DND-41 (cell line): ENCODE measurements around the gene TRAPPC14.
"Not testable (repeated sequence)": the region's sequence is repeated elsewhere in the genome, so short reads cannot be mapped to it uniquely, and the experiment has no call there.

ENCODE experiments used
- ATAC-seq: fragments of 200-7000 bp; cut with Tn5 transposase; 3 replicates; pipeline ENCODE4 v1.9.1; 2021; ENCODE audit warnings: low read depth; ENCODE audit not compliant: insufficient read depth
- DNase-seq: peaks from one replicate; pipeline ENCODE4 v3.0.0-alpha.2; 2020
- H2AFZ ChIP-seq: 2 replicates; pipeline ENCODE4 v1.6.0; 2012; ENCODE audit warnings: low read depth, low read length
- H3K27ac ChIP-seq: 2 replicates; pipeline ENCODE4 v1.5.1; 2012; ENCODE audit warnings: low read length, inconsistent platforms
- H3K27me3 ChIP-seq: fragments of 200-600 bp; sonication (generic); 2 replicates; pipeline ENCODE4 v1.6.0; 2012; ENCODE audit warnings: low read length, mild to moderate bottlenecking, inconsistent platforms; ENCODE audit not compliant: insufficient read depth, poor library complexity
- H3K36me3 ChIP-seq: 2 replicates; pipeline ENCODE4 v1.5.1; 2012; ENCODE audit warnings: low read length, inconsistent platforms; ENCODE audit not compliant: insufficient read depth
- H3K4me1 ChIP-seq: 2 replicates; pipeline ENCODE4 v1.5.1; 2012; ENCODE audit warnings: mild to moderate bottlenecking, low read length; ENCODE audit not compliant: insufficient read depth
- H3K4me2 ChIP-seq: 2 replicates; pipeline ENCODE4 v1.6.0; 2012; ENCODE audit warnings: mild to moderate bottlenecking, moderate library complexity, low read length, inconsistent platforms; ENCODE audit not compliant: insufficient read depth
- H3K4me3 ChIP-seq, 2 experiments: fragments of 200-600 bp in 1 of 2; shearing (Covaris generic) in 1 of 2; 2 replicates each; pipeline ENCODE4 v1.5.1; 2012 to 2016; ENCODE audit warnings: inconsistent platforms in 2 of 2, low read length in 2 of 2, mild to moderate bottlenecking in 2 of 2, low read depth in 1 of 2, moderate library complexity in 1 of 2
- H3K79me2 ChIP-seq: 2 replicates; pipeline ENCODE4 v1.6.0; 2012; ENCODE audit warnings: low read length, inconsistent platforms; ENCODE audit not compliant: insufficient read depth
- H3K9ac ChIP-seq: 2 replicates; pipeline ENCODE4 v1.6.0; 2012; ENCODE audit warnings: low read depth, mild to moderate bottlenecking, inconsistent platforms, low read length, moderate library complexity
- H3K9me3 ChIP-seq: 2 replicates; pipeline ENCODE4 v1.5.1; 2012; ENCODE audit warnings: low read length, moderate library complexity, mild to moderate bottlenecking, inconsistent platforms; ENCODE audit not compliant: insufficient read depth, severe bottlenecking
- H4K20me1 ChIP-seq: 2 replicates; pipeline ENCODE4 v1.6.0; 2012; ENCODE audit warnings: low read length; ENCODE audit not compliant: insufficient read depth
- CTCF ChIP-seq: IDR thresholded peaks from 2 replicates; pipeline ENCODE4 v1.5.1; 2012; ENCODE audit warnings: borderline replicate concordance, low read length, moderate library complexity, mild to moderate bottlenecking; ENCODE audit not compliant: poor library complexity, severe bottlenecking; ENCODE audit errors: extremely low read depth
- EZH2 ChIP-seq: IDR thresholded peaks from 3 replicates; pipeline ENCODE4 v1.6.1; 2012; ENCODE audit warnings: borderline replicate concordance, low read depth, mild to moderate bottlenecking, moderate library complexity, low read length, inconsistent platforms; ENCODE audit not compliant: severe bottlenecking

TRAPPC14 gene

GRCh38 chr7:100132126-100132525, 26.4 kb downstream of the TRAPPC14 start:
- no peak for DNase-seq
- Histone ChIP-seq H3K4me2 (no peak overlapping the region), H3K9ac (no peak overlapping the region), H3K27ac (no peak overlapping the region), H3K4me3 (no peak overlapping the region), H3K4me1 (peaks cover 26% of the 10 kb centered on the region), H3K36me3 (no peaks in the 10 kb centered on the region), H3K79me2 (peaks cover 2% of the 10 kb centered on the region; the same call in 1 of the 2 replicates), H3K27me3 (no peaks in the 10 kb centered on the region), H4K20me1 (no peaks in the 10 kb centered on the region), H3K9me3 (no peaks in the 10 kb centered on the region), H2AFZ (no peak overlapping the region)
- TF ChIP-seq CTCF, result no peak
- no peak for TF ChIP-seq EZH2
- no peak for ATAC-seq

GRCh38 chr7:100130608-100131453, 27.7 kb downstream of the TRAPPC14 start:
- peak overlapping the region; percentile 18 for H3K9ac ChIP-seq
- no peaks in the 10 kb centered on the region for H3K27me3 ChIP-seq
- no peak for TF ChIP-seq EZH2
- TF ChIP-seq CTCF, result peak; percentile 90
- ATAC-seq, result peak; percentile 32; the same call in 2 of the 3 replicates
- no peaks in the 10 kb centered on the region for H4K20me1 ChIP-seq
- no peak overlapping the region for H3K27ac ChIP-seq
- H3K79me2 ChIP-seq, result peaks cover 10% of the 10 kb centered on the region
- H3K4me2 ChIP-seq, result peak overlapping the region; percentile 54
- peak overlapping the region; percentile 76 for H2AFZ ChIP-seq
- no peaks in the 10 kb centered on the region for H3K9me3 ChIP-seq
- DNase-seq, result peak; percentile 88
- no peaks in the 10 kb centered on the region for H3K36me3 ChIP-seq
- peaks cover 32% of the 10 kb centered on the region for H3K4me1 ChIP-seq
- peak overlapping the region in 1 of 2 experiments; percentile 18; a peak in 1 of 4 replicates for H3K4me3 ChIP-seq

- ATAC-seq, H4K20me1 ChIP-seq, H2AFZ ChIP-seq, DNase-seq, H3K27me3 ChIP-seq, H3K4me3 ChIP-seq, H3K9ac ChIP-seq, H3K9me3 ChIP-seq, H3K36me3 ChIP-seq, H3K4me2 ChIP-seq, H3K27ac ChIP-seq: not testable (repeated sequence)
- peaks cover 38% of the 10 kb centered on the region for H3K4me1 ChIP-seq
- peaks cover 16% of the 10 kb centered on the region for H3K79me2 ChIP-seq
Measured at GRCh38 chr7:100130220-100130607, 28.3 kb downstream of the TRAPPC14 start.

GRCh38 chr7:100128637-100128963, 29.9 kb downstream of the TRAPPC14 start:
- Histone ChIP-seq H3K4me1 (peaks cover 45% of the 10 kb centered on the region), H3K27ac (no peak overlapping the region)
- no peak for TF ChIP-seq EZH2

More at GRCh38 chr7:100128637-100128963, 29.9 kb downstream of the TRAPPC14 start:
- DNase-seq (no peak), ATAC-seq (no peak)
- peak overlapping the region in 1 of 2 experiments; percentile 96; a peak in 2 of 4 replicates for H3K4me3 ChIP-seq
- H2AFZ ChIP-seq, result peak overlapping the region; percentile 97
- H3K9me3 ChIP-seq, result no peaks in the 10 kb centered on the region
- peaks cover 28% of the 10 kb centered on the region for H3K79me2 ChIP-seq
- peak overlapping the region; percentile 100 for H3K4me2 ChIP-seq
- no peaks in the 10 kb centered on the region for H4K20me1 ChIP-seq
- H3K9ac ChIP-seq, result peak overlapping the region; percentile 92; the same call in 1 of the 2 replicates
- no peaks in the 10 kb centered on the region for H3K27me3 ChIP-seq
- H3K36me3 ChIP-seq, result peaks cover 11% of the 10 kb centered on the region
